Inferior parietal cortex (tissue), 1 donor: Measurements from ENCODE around the gene ADPRHL1.
"Not testable (repeated sequence)": the region's sequence is repeated elsewhere in the genome, so short reads cannot be mapped to it uniquely, and the experiment has no call there.

ENCODE experiments used
- DNase-seq: peaks from one replicate; pipeline ENCODE4 v3.0.0-alpha.2; 2016; ENCODE audit errors: extremely low spot score

The ADPRHL1 gene

DNA sequence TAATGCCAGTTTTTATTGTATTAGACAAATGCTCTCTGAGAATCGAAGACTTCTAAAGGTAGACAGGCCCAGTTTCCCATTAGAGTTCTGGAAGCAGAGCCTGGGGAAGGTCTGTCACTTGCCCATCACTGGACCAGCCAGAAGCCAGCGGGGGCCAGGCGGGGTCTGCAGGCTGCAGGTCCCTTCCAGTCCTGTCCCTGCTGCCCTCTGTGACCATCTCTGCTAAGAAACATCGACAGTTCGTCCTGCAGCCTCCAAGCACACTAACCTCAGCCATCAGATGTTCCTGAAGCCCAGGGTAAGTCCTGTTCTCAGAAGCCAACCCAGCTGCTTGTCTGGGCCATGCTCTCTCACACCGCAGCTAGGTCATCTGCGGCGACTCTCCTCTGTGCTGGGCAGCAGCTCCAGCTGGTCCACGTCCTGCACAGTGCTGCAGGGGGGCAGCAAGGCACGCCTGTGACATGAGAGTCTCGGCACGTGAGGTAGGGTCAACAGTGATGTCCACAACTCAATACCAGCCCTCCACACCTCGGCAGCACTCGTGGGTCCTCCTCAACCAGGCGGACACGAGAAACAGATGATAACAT, 2.9 kb upstream of the ADPRHL1 start:
- no peak for DNase-seq

DNA sequence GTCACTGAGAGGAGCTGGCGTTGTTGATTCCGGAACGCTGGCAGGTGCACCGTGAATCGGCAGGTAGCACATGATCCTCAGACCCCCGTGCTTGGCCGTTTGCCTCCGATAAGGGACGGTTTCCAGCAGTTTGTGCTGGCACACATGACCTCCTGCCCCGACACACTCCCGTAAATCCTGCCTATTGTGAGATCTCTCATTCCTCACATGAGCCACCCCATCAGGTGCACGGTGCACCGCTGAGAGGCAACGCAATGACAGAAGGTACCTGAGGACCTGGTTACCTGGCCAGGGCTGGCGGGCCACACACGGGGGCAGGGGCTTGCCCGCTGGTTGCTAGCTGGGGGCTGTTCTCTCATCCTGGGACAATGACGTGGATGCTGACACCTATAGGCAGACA, 2.1 kb upstream of the ADPRHL1 start:
- no peak for DNase-seq

DNA sequence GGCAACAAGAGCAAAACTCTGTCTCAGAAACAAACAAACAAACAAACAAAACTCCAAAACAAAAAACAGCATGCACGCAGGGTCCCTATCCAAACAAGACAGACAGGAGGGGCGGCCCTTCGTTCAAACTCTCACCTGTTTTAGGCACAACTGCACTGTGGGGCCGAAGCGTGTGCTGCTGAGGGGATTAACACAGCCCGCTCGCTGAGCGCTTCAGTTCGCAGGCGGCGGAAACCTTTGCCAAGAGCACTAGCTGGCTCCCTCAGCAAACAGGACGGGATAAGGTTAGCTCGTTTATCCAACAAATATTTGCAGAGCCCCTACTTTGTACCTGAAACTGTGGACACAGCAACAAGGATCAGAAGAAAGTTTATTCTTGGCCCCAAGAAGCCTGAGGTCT, 1.6 kb upstream of the ADPRHL1 start:
- DNase-seq = no peak

DNA sequence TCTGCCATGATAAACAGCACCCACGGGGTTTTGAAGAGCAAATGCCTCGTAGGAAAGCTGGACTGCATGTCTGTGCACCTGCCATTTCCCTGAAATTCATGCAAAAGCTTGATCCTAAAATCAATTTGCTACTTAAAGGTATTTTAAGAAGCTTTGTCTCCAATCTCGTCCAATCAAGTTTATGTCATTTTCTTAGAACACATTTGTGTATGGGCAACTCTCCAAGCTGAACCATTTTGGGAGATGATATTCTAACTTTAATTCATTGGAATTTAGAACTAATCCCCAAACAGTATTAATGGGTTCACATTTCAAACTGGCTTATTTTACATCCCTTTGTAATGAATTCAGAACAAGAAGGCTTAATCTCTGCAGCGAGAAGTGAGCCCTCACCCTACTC, 822 bp downstream of the ADPRHL1 start:
- DNase-seq = no peak

DNA sequence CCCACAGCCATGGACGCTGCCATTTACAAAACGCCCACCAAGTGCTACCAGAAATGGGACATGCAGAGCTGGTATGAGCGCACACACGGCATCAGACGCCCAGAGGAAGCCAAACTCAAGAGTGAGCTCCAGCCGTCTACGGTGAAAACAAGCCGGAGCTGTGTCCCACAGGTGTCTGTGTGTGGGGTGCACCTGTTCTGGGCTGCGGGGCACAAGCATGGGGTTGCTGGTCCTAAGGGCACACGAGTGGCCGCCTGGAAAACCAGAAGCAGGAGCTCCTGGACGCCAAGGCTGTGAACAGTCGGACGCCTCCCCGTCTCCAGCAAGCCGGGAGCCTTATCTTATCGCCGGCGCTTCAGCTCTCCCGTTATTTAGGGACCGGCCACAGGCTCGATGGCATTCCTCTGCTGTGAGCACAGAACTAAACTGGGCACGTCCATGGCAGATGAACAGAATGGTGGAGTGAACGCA, 1.3 kb downstream of the ADPRHL1 start:
- DNase-seq = no peak

DNA sequence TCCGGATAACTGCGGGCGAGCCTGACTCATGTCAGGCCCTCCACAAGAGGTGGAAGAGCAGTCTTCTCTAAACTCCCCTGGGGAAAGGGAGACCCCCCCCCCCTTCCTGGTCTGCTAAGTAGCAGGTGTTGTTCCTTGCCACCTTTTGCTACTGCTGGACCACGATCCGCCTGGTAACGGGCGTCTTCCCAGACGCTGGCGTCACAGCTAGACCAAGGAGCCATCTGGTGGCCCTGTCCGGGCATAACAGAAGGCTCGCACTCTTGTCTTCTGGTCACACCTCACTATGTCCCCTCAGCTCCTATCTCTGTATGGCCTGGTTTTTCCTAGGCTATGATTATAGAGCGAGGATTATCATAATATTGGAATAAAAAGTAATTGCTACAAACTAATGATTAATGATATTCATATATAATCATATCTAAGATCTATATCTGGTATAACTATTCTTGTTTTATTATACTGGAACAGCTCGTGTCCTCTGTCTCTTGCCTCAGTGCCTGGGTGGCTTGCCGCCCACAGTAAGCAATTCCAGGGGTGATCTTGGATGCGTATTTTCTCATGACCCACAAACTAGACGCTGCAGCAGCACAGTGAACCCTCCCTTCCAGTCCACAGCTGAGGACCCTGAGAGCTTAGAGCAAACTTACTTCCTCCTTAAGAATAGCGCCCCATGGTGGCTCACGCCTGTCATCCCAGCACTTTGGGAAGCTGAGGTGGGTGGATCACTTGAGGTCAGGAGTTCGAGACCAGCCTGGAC, 2.2 kb downstream of the ADPRHL1 start:
- DNase-seq = not testable (repeated sequence)

DNA sequence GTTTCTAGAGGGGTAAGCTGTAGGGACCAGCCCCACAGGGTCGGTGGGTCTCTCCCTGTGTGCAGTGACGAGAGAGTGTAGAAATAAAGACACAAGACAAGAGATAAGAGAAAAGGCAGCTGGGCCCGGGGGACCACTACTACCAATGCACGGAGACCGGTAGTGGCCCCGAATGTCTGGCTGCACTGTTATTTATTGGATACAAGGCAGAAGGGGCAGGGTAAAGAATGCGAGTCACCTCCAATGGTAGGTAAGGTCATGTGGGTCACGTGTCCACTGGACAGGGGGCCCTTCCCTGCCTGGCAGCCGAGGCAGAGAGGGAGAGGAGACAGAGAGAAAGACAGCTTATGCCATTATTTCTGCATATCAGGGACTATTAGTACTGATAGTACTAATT, 2.9 kb downstream of the ADPRHL1 start:
- not testable (repeated sequence) for DNase-seq

DNA sequence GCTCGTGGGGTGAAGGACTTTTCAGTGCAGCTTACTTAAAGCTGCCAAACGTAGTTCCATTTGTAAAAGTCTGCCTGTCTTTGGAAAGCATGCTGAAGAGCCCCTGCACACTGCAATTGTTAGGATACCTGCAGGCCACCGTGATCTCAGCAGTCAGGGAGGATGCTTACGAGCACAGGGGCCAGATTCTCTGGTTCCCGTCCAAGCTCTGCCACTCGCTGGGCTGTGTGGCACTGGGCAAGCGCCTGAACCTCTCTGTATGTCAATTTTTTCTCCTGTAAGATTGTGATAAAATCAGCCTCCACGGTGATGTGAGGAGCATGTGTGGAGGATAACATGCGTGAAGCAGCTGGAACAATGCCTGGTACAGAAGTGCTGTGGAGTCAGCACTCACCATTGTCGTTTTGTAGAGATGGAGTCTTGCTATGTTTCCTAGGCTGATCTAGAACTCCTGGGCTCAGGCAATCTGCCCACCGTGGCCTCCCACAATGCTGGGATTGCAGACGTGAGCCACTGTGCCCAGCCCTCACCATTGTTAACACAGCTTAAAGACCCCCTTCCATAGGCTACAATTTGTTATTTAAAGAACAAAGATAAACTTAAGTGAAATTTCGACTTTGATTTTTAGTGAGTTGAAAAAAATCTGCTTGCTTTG, 3.5 kb downstream of the ADPRHL1 start:
- DNase-seq = no peak

DNA sequence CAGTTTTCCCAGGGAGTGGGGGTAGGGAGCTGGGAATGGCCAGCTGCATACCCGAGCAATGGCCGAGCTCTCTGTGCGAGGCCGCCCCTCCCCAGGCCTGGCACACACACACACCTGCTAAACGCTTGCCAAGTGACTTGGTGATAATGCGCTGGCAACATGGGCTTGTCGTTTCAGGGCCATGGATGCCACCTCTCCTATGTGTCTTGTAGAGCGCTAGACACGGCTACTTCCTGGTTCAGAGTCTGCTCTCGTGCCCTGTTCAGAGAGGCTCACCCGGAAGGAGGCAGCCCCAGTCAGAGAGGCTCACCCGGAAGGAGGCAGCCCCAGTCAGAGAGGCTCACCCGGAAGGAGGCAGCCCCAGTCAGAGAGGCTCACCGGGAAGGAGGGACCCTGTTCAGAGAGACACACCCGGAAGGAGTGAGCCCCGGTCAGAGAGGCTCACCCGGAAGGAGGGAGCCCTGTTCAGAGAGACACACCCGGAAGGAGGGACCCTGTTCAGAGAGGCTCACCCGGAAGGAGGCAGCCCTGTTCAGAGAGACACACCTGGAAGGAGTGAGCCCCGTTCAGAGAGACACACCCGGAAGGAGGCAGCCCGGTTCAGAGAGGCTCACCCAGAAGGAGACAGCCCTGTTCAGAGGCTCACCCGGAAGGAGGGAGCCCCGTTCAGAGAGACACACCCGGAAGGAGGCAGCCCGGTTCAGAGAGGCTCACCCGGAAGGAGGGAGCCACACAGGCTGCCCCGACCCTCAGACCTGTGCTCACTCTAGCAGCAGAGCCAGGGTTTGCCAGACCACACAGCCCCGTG, 4.2 kb downstream of the ADPRHL1 start:
- no peak for DNase-seq

DNA sequence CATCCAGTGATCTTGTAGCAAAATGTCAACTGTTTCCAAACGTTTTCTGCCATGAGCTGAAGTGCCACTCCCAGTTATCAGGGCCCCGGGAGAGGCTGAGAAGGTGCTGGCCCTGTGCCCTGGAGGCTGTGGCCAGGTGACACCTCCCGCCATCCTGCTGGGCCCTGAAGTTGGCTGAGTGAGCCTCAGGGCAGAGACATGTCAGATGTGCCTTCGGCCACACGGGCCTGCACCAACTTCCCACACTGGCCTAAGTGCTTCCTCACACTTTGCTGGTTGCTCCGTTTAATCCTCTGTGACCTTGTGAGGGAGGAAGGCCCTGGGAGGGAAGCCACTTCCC, 4.8 kb downstream of the ADPRHL1 start:
- no peak for DNase-seq

DNA sequence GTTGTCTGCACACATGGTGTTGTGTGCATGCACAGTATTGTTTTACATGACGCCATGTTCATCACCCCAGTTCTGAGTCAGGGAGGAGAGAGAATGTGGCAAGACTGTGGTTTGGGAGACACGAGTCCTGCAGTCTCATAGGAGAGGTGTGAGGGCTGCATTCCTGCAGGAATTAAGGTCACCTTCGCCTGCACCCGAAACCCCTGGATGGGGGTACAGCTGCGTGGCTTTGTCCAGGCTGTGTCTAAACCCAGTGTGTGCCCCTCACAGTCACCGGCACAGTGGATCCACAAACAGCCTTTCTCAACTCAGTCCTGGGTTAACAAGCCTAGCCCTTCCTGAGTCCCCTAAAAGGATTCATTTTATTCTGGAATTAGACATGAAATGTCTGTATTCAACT, 5.7 kb downstream of the ADPRHL1 start:
- no peak for DNase-seq

DNA sequence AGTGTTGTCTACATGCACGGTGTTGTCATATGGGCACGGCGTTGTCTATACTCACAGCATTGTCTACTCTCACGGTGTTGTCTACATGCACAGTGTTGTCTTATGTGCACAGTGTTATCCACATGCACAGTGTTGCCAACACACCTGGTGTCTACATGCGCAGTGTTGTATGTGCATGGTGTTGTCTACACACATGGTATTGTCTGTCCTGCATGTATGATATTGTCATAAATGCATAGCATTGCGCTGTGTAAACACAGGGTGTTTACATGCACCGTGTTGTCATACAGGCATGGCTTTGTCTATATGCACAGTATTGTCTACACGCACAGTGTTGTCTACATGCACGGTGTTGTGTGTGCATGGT, 6.8 kb downstream of the ADPRHL1 start:
- DNase-seq = no peak

DNA sequence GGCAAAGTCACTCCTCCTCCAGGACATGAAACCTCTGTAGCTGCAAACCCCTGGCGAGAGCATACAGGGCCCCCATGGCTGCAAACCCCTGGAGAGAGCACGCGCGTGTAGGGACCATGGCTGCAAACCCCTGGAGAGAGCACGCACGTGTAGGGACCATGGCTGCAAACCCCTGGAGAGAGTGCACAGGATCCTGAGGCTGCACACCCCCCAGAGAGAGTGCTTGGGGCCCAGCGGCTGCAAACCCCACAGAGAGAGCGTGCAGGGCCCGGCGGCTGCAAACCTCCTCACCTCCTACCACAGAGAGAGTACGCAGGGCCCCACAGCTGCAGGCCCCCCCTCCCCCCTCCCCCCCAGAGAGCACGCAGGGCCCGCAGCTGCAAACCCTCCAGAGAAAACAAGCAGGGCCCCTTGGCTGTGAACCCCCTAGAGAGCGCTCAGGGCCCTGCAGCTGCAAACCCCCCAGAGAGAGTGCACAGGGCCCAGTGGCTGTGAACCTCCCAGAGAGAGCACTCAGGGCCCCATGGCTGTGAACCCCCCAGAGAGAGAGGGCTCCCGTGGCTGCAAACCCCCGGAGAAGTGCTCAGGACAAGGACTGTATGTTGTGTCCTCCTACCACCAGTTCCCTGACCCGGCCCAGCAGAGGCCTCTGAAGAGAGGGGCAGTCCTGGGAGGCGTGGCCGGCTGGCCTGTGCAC, 7.3 kb downstream of the ADPRHL1 start:
- DNase-seq = no peak

DNA sequence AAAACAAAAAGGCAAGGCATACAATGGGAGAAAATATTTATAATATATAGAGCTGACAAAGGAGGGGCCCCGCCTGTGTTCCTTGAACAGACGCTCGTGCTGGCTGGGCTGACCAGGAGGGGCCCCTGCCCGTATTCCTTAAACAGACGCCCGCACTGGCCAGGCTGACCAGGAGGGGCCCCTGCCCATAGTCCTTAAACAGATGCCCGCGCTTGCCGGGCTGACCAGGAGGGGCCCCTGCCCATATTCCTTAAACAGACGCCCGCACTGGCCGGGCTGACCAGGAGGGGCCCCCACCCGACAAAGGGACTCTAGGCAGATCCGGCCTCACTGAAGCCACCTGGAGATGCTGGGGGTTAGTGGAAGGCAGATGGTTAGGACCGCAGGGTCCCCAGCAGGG, 9.3 kb downstream of the ADPRHL1 start:
- DNase-seq = no peak

DNA sequence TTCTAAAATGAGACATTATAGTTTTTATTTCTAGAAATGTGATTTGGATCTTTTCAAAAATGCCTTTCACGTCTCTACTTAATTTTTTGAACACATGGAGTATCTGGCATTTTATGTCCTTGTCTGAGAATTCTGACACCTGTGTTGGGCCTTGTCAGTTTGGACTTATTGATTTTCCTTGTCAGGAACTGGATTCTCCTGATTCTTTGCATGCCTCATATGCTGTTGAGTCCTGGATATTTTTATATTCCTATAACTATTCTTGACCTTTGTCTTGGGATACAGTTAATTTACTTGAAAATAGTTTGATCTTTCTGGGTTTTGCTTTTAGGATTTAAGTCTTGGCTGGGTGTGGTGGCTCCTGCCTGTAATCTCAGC, 10.3 kb downstream of the ADPRHL1 start:
- no peak for DNase-seq

DNA sequence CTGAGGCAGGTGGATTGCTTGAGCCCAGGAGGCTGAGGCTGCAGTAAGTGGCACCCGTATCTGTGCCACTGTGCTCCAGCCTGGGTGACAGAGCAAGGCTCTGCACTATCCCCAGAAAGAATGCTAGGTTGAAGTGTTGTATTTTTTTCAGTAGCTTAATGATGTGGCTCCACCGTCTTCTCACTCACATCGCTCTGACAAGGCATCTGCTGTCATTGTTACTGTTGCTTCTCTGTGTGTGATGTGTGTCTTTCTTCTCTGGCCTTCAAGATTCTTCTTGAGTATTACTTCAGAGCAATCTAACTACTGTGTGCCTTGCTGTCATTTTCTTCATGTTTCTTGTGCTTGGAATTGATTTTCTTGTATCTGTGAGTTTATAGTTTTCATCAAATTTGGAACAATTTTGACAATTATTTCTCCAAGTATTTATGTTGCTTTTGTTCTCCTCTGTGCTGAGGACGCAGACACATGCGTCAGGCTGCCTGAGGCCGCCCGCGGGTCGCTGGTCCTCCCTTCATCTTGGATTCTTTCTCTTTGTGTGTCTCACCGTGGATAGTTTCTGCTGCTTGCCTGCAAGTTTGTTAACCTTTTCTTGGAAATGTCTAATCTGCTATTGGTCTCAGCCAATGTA, 10.8 kb downstream of the ADPRHL1 start:
- no peak for DNase-seq

DNA sequence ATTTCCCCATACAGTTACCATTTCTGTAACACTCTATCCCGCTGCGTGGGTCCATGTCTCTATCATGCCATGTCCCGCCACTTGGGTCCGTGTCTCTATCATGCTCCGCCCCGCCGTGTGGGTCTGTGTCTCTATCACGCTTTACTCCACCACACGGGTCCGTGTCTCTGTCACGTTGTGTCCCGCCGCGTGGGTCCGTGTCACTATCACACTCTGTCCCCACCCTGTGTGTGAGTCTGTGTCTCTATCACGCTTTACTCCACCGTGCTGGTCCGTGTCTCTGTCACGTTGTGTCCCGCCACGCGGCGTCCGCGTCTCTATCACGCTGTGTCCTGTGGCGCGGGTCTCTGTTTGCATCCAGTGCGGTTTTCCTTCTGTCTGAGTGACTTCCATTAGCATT, 11.6 kb downstream of the ADPRHL1 start:
- no peak for DNase-seq

DNA sequence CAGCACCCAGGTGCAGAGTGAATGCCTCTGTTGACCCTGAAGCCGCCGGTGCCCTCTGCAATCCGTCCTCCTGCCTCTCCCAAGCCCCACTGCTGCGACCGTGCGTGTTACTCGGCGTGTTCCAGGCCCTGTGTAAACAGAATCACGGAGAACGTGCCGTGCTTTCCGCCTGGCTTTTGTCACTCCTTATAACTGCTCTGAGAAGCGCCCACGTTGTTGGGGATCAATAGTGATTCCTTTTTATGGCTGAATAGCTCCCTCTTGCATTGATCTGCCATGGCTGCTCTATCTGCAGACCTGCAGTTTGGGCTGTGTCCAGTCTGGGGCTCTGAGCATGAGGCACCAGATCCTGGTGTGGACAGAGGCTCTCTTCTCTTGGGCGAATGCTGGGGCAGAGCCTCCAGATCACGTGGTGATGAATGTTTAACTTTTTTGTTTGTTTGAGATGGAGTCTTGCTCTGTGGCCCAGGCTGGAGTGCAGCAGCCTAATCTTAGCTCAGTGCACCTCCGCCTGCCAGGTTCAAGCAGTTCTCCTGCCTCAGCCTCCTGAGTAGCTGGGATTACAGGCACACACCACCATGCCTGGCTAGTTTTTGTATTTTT, 15.8 kb downstream of the ADPRHL1 start:
- DNase-seq = no peak

DNA sequence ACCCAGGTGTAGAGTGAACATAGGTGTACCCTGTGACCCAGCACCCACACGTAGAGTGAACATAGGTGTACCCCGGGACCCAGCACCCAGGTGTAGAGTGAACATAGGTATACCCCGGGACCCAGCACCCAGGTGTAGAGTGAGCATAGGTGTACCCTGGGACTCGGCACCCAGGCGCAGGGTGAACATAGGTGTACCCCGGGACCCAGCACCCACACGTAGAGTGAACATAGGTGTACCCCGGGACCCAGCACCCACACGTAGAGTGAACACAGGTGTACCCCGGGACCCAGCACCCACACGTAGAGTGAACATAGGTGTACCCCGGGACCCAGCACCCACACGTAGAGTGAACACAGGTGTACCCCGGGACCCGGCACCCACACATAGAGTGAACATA, 16.4 kb downstream of the ADPRHL1 start:
- DNase-seq = not testable (repeated sequence)

DNA sequence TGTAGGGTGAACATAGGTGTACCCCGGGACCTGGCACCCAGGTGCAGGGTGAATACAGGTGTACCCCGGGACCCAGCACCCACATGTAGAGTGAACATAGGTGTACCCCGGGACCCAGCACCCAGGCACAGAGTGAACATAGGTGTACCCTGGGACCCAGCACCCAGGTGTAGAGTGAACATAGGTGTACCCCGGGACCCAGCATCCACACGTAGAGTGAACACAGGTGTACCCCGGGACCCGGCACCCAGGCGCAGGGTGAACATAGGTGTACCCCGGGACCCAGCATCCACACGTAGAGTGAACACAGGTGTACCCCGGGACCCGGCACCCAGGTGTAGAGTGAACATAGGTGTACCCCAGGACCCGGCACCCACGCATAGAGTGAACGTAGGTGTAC, 17.4 kb downstream of the ADPRHL1 start:
- DNase-seq = not testable (repeated sequence)

DNA sequence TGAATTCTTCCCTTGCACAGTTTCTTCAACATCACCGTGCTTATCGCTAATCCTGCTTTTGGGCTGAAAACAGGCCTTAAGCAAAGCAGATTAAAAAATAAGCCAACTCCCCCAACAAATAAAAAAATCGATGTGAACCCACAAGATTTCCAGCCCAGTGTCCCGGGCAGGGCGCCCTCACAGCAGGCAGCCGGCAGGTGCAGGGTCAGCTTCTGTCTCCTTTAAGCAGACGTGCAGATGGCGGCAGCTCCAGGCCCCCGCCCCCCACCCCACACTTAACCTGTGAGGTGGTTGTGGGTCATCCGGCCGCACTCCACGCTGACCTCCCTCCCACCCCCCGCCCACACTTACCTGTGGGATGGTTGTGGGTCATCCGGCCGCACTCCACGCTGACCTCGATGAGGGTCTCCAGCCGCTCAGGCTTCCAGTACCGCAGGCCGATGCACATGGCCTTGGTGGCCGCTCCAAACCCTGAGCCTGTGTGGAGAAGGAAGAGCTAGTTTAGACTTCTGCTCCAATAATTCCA, 19.8 kb downstream of the ADPRHL1 start:
- no peak for DNase-seq
